GM23338 (cell line): ENCODE results near the gene PPP2R5C.

ENCODE experiments used
- CREB1 ChIP-seq: fragments of 250-450 bp; sonication (Bioruptor Pico); IDR thresholded peaks from 2 replicates; pipeline ENCODE4 v1.5.0; 2020; ENCODE audit warnings: low read depth, mild to moderate bottlenecking, moderate library complexity
- CTCF ChIP-seq, 2 experiments: fragments of 200-600 bp in 1 of 2; sonication (generic) in 1 of 2; conservative IDR thresholded peaks; 2 replicates each; pipeline versions ENCODE4 v1.5.1 to v1.6.1; 2016 to 2017; ENCODE audit warnings: antibody characterized with exemption in 2 of 2, low read depth in 2 of 2, mild to moderate bottlenecking in 2 of 2, moderate library complexity in 1 of 2
- ETS1 ChIP-seq: IDR thresholded peaks from 2 replicates; pipeline ENCODE4 v1.6.1; 2016; ENCODE audit warnings: antibody characterized with exemption
- EZH2 ChIP-seq: fragments of 200-600 bp; sonication (generic); IDR thresholded peaks from one replicate; pipeline ENCODE4 v1.8.0; 2017; ENCODE audit warnings: antibody characterized with exemption, mild to moderate bottlenecking, low read depth; ENCODE audit not compliant: unreplicated experiment
- EZH2phosphoT487 ChIP-seq: fragments of 200-600 bp; sonication (generic); IDR thresholded peaks from one replicate; pipeline ENCODE4 v1.8.1; 2018; ENCODE audit warnings: antibody characterized with exemption; ENCODE audit not compliant: unreplicated experiment
- POLR2AphosphoS5 ChIP-seq: IDR thresholded peaks from 2 replicates; pipeline ENCODE4 v1.6.1; 2016; ENCODE audit warnings: antibody characterized with exemption, low read depth
- ZNF331 ChIP-seq: fragments of 250-450 bp; sonication (Bioruptor Pico); IDR thresholded peaks from 2 replicates; pipeline ENCODE4 v1.5.0; 2020; ENCODE audit warnings: low read depth, mild to moderate bottlenecking, moderate library complexity

- no peak for TF ChIP-seq CTCF (conservative IDR thresholded peaks at IDR 0.05; ENCODE audit: low read depth in 2 of 2)
- no peak for TF ChIP-seq EZH2
- TF ChIP-seq POLR2AphosphoS5 = no peak
- TF ChIP-seq ETS1 = no peak
- TF ChIP-seq ZNF331 (CRISPR knock-in tag) = no peak
- no peak for TF ChIP-seq CREB1 (CRISPR knock-in tag)
- no peak for TF ChIP-seq EZH2phosphoT487
Observed at GRCh38 chr14:101761881-101762529, 496 bp downstream of the PPP2R5C start.
